ENCODE data around the gene PEX16.

PEX16 gene

GRCh38 chr11:45915446-45915845 lies 2.2 kb downstream of the PEX16 start:
- no peak for TF ChIP-seq CTCF (conservative IDR thresholded peaks at IDR 0.05)
- H3K27ac ChIP-seq = no peak overlapping the region

GRCh38 chr11:45913942-45914635 lies 3.6 kb downstream of the PEX16 start:
- TF ChIP-seq CTCF (conservative IDR thresholded peaks at IDR 0.05) = no peak
- H3K27ac ChIP-seq = no peak overlapping the region

GRCh38 chr11:45913514-45913913 lies 4.2 kb downstream of the PEX16 start:
- no peak for TF ChIP-seq CTCF (conservative IDR thresholded peaks at IDR 0.05)
- H3K27ac ChIP-seq = no peak overlapping the region

DNA sequence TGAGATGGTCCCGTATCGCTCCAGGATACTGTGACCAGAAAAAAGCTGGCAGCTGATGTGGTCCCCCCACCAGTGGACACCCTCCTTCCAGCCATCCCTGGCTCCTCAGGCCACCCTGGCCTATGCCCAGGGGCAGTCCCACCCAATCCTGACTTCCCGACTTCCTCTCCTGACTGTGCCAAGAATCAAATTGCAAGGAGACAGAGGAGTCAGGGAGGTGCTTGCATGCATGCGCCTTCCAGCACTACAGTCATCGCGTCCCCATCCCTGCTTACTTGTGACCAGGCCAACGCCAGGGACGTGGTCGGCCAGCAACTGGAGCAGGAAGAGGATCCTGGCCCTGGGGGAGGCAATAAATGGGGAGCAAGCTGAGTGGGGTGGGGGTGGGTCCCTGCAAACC lies 7.1 kb downstream of the PEX16 start:
- H3K27ac ChIP-seq = no peak overlapping the region
- TF ChIP-seq CTCF (conservative IDR thresholded peaks at IDR 0.05) = no peak

- no peak overlapping the region for H3K27ac ChIP-seq
- TF ChIP-seq CTCF (conservative IDR thresholded peaks at IDR 0.05) = no peak
Measured at GRCh38 chr11:45909594-45910475, 7.8 kb downstream of the PEX16 start.

- H3K27ac ChIP-seq = no peak overlapping the region
Measured at GRCh38 chr11:45907911-45908370, 9.7 kb downstream of the PEX16 start.

More at GRCh38 chr11:45907911-45908370, 9.7 kb downstream of the PEX16 start:
- no peak for TF ChIP-seq CTCF (conservative IDR thresholded peaks at IDR 0.05)

Data from VCaP (cell line).